ENCODE data around the gene TTLL8. TPM values are rescaled to one million over a fixed set of nuclear protein-coding genes. Genes with fewer than 3 reads are reported as not detected.

The TTLL8 gene
- total and polyA plus RNA-seq, 2 of the 8 experiments (the other 6 are each of a cell fraction or from before 2014, with no cell fraction given): not detected

GRCh38 chr22:50030297-50031188, 27.6 kb downstream of the TTLL8 start (continued):
- TF ChIP-seq CHD7 (IDR thresholded peaks at IDR 0.05; ENCODE audit: insufficient replicate concordance, low read length): no peak
- TF ChIP-seq ASH2L (IDR thresholded peaks at IDR 0.05; ENCODE audit: low read length): no peak
- TF ChIP-seq MAFK (IDR thresholded peaks at IDR 0.05; ENCODE audit: low read depth, low read length): no peak
- TF ChIP-seq TBP (IDR thresholded peaks at IDR 0.05; ENCODE audit: low read depth, low read length): peak; percentile 14; the same call in 1 of the 2 replicates
- no peak for TF ChIP-seq EGR1 (IDR thresholded peaks at IDR 0.05; ENCODE audit: borderline replicate concordance, low read depth, low read length)
- TF ChIP-seq RAD21 (IDR thresholded peaks at IDR 0.05 in 1 of 2, conservative IDR thresholded peaks at IDR 0.05 in 1 of 2; ENCODE audit: low read depth in 2 of 2, low read length in 2 of 2): peak; percentile 96 to 97
- no peak for TF ChIP-seq HDAC6 (IDR thresholded peaks at IDR 0.05; ENCODE audit: low read depth, low read length)
- peak; percentile 40; the same call in 1 of the 2 replicates for TF ChIP-seq YY1 (IDR thresholded peaks at IDR 0.05; ENCODE audit: low read depth, low read length)
- TF ChIP-seq MAX (IDR thresholded peaks at IDR 0.05): peak; percentile 98

All from H1 (cell line).